Testis (tissue), 3 donors: Measurements from ENCODE around the gene PROSER3. TPM values are rescaled to one million over a fixed set of nuclear protein-coding genes. Genes with fewer than 3 reads are reported as not detected.

Source experiments
- DNase-seq: peaks from one replicate; pipeline ENCODE4 v3.0.0-alpha.2; 2019
- H3K27ac ChIP-seq, 2 donors: fragments of 200-600 bp; sonication (generic); one replicate each; pipeline ENCODE4 v1.5.1; 2019
- H3K27me3 ChIP-seq: fragments of 200-600 bp; sonication (generic); one replicate; pipeline ENCODE4 v1.5.1; 2019
- H3K36me3 ChIP-seq: fragments of 200-600 bp; sonication (generic); one replicate; pipeline ENCODE4 v1.5.1; 2017; ENCODE audit warnings: low read depth; ENCODE audit errors: missing control alignments
- H3K4me1 ChIP-seq: fragments of 200-600 bp; sonication (generic); one replicate; pipeline ENCODE4 v1.5.1; 2019
- H3K4me3 ChIP-seq, 2 donors: fragments of 200-600 bp; sonication (generic); one replicate each; pipeline ENCODE4 v1.5.1; 2017 to 2019
- H3K9me3 ChIP-seq: fragments of 200-600 bp; sonication (generic); one replicate; pipeline ENCODE4 v1.5.1; 2017
- CTCF ChIP-seq, 3 experiments: fragments of 450-650 bp in 2 of 3; fragments of 200-600 bp in 1 of 3; sonication (generic) in 1 of 3; IDR thresholded peaks; one replicate each; pipeline ENCODE4 v1.5.1; 2016 to 2019; ENCODE audit warnings: antibody characterized with exemption in 3 of 3, mild to moderate bottlenecking in 2 of 3, moderate library complexity in 1 of 3
- POLR2A ChIP-seq: fragments of 450-650 bp; IDR thresholded peaks from one replicate; pipeline ENCODE4 v1.6.1; 2017; ENCODE audit warnings: antibody characterized with exemption, mild to moderate bottlenecking, moderate library complexity
- WGBS, 2 donors: methylation state at CpG; one replicate each; pipeline ENCODE4 v1.1.5; 2018; 5-methylcytosine and 5-hydroxymethylcytosine counted together
- intact Hi-C: fragments of 100-400 bp; cut with DNase I; formaldehyde crosslinking; loops from one replicate; pipeline ENCODE4 v1.15.1; 2023; ENCODE audit warnings: low total_unique reads
- polyA plus RNA-seq: library from polyadenylated mRNA; stranded (reverse); fragments of 350-450 nt; fragmentation: Illumina TruSeq; extraction: RNeasy Lipid Tissue Mini Kit (QIAGEN cat#74804); gene quantifications from one replicate; pipeline ENCODE4 v1.2.3, GENCODE V29; 2014; ENCODE audit warnings: low read depth, low replicate concordance; ENCODE audit not compliant: insufficient read depth
- total RNA-seq, 2 donors: library from RNA; depleted of rRNA; stranded (reverse); fragments of >200 nt; gene quantifications; one replicate each; pipeline ENCODE4 v1.2.3, GENCODE V29; 2016

The PROSER3 gene
- total and polyA plus RNA-seq, 3 donors from 2014 or later, result 48.3 to 75.9 (median 72.0) TPM

DNA sequence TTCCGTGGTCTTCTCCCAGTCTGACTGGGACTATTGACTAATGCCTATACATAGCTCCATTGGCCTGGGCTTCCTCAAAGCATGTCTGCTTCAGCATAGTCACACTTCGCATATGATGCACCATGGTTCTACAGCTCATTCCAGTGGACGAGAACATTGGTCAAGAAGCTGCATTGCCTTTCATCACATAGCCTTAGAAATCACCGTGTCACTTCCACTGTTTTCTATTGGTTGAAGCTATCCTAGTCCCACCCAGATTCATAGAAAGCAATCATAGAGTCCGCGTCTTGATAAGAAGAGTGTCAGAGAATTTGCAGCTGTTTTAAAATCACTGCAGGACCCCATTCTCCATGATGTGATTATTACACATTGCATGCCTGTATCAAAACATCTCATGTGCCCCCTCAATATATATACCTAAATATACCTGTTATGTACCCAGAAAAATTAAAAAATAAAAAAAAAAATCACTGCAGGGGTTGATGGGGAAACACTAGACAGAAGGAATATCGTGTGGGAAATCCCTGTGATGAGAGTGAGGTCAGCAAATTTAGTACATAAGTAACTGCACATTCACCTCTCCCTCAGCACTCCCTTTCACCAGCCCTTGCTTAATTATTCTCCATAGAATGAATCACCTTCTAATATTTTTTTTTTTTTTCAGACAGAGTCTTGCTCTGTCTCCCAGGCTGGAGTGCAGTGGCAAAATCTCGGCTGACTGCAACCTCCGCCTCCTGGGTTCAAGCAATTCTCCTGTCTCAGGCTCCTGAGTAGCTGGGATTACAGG lies 15.2 kb downstream of the PROSER3 start:
- DNase-seq, result no peak
- Histone ChIP-seq H3K27me3 (no peaks in the 10 kb centered on the region), H3K36me3 (no peaks in the 10 kb centered on the region), H3K4me3 (no peak overlapping the region), H3K9me3 (no peaks in the 10 kb centered on the region), H3K27ac (no peak overlapping the region), H3K4me1 (peaks cover 13% of the 10 kb centered on the region)
- no peak for TF ChIP-seq POLR2A
- no peak for TF ChIP-seq CTCF (IDR thresholded peaks at IDR 0.05)
- WGBS, 2 donors, result 67 to 68% methylated on average over 9 of the region's 9 CpGs
- intact Hi-C loops, result no loop called here

DNA sequence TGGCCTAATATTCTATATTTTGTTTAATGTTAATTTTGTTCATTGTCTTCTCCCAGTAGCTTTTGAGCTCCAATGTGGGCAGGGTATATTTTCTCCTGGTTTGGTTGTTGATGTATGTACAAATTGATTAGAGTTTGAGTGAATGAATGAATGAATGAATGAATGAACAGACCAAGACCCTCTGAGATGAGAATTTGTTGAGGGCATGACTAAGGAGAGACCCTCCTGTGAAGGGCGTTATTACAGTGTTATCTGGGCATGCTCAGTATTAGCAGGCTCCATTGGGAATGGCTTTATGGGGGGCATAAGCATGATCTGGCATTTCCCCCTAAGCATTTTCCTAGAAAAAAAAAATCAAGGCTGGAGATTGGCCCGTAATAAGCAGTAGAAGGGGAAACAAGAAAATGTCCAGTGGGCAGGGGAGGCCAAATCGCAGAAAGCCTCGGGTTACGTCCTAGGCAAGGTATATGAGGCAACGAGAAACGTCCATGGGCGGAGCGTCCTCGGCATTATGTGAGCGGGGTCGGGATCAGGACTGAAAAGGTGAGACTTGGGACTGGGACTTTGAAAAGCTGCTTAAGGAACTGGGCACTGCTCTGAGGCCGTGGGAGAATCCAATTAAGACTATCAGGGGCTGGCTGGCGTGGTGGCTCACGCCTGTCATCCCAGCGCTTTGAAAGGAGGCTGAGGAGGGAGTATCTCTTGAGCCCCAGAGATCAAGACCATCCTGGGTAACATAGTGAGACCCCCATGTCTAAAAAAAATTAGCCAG lies 16.5 kb downstream of the PROSER3 start:
- DNase-seq, result no peak
- no peaks in the 10 kb centered on the region for H3K9me3 ChIP-seq
- H3K27me3 ChIP-seq, result no peaks in the 10 kb centered on the region
- no peaks in the 10 kb centered on the region for H3K36me3 ChIP-seq
- intact Hi-C loops, result no loop called here
- H3K4me3 ChIP-seq, result peak overlapping the region in 1 of 2 donors; percentile 85
- H3K4me1 ChIP-seq, result peaks cover 7% of the 10 kb centered on the region
- TF ChIP-seq POLR2A (no peak), CTCF (IDR thresholded peaks at IDR 0.05) (no peak)
- H3K27ac ChIP-seq, result no peak overlapping the region
- WGBS, 2 donors, result 24 to 48% methylated on average over 16 of the region's 16 CpGs

- no peak overlapping the region for H3K27ac ChIP-seq
- TF ChIP-seq CTCF (IDR thresholded peaks at IDR 0.05) (no peak), POLR2A (no peak)
- peak overlapping the region in 1 of 2 donors; percentile 85 for H3K4me3 ChIP-seq
- WGBS, 2 donors, result 24 to 26% methylated on average over 9 of the region's 9 CpGs
- H3K36me3 ChIP-seq, result no peaks in the 10 kb centered on the region
- no peaks in the 10 kb centered on the region for H3K27me3 ChIP-seq
- intact Hi-C loops, result no loop called here
- DNase-seq, result no peak
- no peaks in the 10 kb centered on the region for H3K9me3 ChIP-seq
- peaks cover 7% of the 10 kb centered on the region for H3K4me1 ChIP-seq
These were observed 17.0 kb downstream of the PROSER3 start for GRCh38 chr19:35775046-35775297.

DNA sequence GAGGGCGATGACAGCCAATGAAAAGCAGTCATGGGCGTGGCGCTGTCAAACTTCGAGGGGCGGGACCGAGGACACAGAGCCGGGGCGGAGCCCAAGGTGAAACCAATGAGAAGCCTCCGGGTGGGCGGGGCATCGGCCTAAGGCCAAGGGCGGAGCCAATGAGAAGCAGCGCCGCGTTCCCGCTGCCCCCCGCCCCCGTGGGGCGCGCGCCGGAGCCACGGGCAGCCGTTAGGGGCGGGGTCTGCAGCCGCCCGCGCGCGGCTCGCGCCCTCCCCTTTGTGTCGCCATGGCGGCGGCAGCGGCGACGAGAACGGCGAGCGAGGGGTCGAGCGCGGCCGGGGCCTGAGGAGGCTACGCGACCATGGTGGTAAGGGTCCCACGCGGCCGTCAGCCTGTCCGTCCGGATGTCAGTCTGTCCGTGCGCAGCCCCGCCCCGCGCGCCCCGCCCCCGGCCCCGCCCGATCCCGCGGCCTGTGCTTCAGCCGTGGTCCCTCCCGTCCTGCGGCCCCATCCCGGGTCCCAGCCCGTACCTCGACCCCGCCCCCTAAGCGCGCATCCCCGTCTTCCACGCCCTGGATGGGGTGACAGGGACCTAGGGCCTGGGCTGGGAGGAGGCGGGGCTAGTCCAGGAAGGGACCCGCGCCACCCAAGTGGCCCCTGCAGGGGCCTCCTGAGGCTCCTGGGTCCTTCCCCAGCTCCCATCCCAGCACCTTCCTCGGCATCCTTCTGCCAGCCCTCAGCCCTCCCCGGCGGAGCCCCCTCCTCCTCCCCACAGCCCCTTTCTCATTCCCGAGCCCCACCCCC lies 17.5 kb downstream of the PROSER3 start, which contains the start of gene ARHGAP33:
Gene ARHGAP33, plus strand, starts transcription at position 267 of the 804 bp plus-strand sequence. Its CDS starts 95 bp downstream, at position 362.
- TF ChIP-seq CTCF (IDR thresholded peaks at IDR 0.05) (no peak), POLR2A (no peak)
- 1 to 2% methylated on average over 22 to 45 of the region's 82 CpGs for WGBS, 2 donors
- Histone ChIP-seq H3K9me3 (no peaks in the 10 kb centered on the region), H3K4me3 (peak within 1 kb of the TSS; percentile 74 to 85), H3K27ac (peak within 1 kb of the TSS in 1 of 2 donors; percentile 33), H3K4me1 (peaks cover 7% of the 10 kb centered on the region), H3K36me3 (no peaks in the 10 kb centered on the region), H3K27me3 (no peaks in the 10 kb centered on the region)
- peak; percentile 99 for DNase-seq
- intact Hi-C loops, result no loop called here
